AG08396 (cell line): Measurements from ENCODE around the gene IGF2.

Experiments
- DNase-seq: peaks from one replicate; pipeline ENCODE4 v3.0.0; 2012; ENCODE audit warnings: low spot score, mixed read lengths

IGF2 gene

DNA sequence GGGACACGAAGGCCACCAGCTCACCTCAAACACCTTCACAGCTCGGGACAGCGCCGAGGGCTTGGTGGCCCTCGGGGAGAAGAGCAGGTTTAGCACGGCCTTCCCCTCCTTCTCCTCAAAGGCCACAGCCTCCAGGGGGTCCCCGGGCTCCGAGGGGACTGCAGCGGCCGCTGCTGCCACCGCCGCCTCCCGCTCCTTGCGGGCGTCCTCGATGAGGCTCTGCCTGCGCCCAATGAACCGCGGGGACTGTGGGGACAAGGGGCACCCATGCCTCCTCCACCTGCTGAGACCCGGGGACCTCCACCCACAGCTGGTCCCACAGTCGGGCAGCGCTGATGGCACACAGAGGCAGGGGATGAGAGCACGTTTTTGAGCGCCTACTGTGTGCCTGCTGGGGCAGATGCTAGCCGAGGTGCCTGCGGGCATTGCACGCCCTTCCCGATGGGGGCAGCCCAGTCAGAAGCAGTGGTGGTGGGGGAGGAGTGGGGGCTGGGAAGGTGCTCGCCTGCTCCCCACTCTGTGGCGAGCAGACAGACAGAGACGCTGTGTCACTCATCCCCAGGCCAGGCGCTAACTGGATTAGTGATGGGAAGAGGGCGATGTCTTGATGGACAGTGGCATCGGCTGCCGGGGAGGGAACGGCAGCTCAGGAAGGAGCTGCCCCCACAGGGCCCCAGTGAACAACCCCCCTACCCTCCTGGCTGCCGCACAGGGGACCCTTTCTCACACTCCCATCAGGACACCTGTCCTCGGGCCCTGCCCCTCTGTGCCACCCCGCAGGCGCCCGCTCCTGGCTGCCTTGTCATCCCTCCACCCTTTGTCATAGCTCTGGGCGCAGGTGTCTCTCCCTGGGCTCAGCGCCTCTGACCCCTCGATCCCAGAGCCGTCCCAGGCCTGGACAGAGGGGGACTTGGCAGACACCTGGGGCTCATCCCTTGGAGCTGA is 30.7 kb upstream of the IGF2 start:
- no peak for DNase-seq

GRCh38 chr11:2169005-2169378 is 29.8 kb upstream of the IGF2 start:
- DNase-seq: no peak

DNA sequence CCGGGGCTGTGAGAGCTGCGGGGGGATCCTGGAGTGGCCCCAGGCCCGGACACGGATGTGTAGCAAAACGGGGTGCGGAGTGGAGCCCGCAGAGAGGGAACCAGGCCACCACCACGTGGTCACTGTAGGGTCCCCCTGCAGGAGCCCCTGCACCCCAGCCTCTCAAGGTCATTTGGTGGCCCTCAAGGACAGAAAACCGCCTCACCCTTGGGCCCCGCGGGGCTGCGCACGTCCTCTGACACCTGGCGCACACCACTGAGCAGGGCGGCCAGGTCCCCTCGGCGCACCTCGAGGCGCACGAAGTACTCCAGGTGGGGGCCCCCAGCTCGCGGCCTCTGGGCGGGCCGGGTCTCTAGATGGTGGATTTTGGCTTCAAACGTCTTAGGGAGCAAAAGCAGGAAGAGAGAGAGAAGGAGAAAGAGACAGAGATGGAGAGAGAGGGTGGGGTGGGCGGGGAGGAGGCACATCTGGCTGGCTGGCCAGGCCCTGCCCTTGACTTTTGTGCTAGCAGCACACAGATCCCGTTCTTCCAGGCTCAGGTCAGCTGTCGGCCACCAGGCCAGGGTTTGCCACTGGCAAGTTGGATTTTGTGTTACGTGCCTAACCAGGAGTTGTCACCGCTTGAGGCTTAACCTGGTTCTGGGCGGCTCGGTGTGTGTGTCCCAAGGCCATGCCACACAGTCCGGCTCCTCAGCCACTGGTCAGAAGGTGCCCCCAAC is 29.3 kb upstream of the IGF2 start:
- no peak for DNase-seq

DNA sequence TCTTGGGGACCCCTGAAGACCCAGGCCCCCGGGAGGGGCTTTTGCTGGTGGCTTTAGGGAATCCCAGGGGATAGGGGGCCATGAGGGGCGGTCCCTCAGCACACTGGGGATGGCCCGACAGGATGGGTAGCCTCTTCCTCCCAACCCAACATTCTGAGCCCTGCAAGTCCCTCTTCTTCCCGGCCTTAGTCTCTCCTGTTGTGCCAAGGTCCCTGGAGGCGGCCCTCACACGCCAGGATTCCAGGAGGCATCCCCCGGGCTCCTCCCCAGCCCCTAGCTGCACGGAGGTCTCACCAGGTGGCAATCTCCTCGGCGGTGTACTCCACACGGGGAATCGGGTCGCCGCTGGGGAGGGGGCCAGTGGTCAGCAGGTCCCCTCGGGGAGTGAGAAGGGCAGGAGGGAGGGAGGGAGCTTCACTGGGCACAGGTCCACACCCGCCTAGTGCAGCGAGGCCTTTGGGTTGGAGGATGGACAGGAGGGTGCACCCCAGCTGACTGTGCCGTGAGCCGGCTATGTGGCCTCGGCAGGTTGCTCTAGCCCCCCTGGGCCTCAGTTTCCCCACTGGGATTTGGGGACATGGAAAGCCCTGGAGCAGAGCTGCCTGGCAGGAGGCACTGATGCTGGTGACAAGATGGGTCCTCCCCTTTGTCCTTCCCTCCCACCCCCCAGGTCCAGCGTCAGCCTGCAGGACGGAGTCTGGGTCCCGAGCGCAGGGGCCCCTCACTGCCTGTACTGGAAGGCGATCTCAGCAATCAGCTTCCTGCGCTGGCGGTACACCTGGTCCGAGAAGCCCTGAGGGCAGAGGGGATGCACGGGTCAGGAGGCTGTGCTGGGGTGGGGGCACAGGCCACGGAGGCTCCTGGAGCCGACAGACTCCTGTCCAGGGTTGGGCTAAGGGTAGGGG is 28.2 kb upstream of the IGF2 start:
- DNase-seq: no peak

- DNase-seq: peak; percentile 60
These were observed 27.1 kb upstream of the IGF2 start for GRCh38 chr11:2166091-2166851.

- DNase-seq: no peak
These were observed 26.4 kb upstream of the IGF2 start for GRCh38 chr11:2165571-2165970.

DNA sequence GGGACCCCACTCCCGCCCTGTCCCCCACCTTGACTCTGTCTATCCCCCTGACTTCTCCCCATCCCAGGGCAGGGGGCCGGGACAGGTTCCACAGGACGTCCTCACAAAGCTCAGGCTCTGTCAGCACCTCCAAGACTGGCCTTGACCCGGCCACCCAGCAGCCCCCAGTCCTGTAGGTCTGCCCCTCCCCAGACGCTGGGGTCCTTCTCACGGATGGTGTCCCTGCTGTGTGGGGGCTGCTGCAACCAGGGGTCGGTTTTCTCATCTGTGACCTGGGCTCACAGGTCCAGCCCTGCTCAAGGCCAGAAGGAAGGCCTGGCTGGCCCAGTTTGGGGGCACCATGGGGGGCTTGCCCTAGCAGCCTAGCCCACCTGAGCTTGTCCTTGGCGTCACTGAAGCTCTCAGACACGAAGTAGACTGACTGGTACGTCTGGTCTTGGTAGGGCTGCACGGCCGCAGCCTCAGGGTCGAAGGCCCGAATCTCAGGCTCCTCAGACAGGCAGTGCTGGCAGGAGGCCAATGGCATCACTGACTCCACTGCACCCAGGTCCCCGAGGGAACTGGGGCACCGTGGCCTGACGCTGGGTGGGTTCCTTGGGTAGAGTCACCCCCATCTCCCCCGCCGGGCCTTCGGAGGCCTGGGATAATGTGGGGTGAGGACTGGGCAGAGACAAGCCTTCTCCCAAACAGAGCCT is 25.8 kb upstream of the IGF2 start:
- DNase-seq: no peak

DNA sequence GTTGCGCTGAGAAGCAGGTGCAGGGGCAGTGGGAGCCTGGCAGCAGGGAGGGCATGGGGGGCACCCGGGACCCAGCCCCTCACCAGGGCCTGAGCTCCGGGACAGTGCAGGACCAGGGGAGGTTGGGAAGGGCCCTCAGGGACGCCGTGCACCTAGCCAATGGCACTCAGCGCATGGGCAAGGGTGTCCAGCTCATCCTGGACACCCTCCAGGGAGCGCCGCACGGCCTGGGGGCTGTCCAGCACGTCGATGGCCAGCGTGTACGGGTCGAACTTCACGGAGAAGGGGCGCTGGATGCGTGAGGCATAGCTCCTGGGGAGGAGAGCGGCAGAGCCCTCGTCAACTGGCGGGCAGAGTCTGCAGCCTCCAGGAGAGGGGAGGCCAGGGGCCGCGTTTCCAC is 24.9 kb upstream of the IGF2 start:
- DNase-seq: no peak

DNA sequence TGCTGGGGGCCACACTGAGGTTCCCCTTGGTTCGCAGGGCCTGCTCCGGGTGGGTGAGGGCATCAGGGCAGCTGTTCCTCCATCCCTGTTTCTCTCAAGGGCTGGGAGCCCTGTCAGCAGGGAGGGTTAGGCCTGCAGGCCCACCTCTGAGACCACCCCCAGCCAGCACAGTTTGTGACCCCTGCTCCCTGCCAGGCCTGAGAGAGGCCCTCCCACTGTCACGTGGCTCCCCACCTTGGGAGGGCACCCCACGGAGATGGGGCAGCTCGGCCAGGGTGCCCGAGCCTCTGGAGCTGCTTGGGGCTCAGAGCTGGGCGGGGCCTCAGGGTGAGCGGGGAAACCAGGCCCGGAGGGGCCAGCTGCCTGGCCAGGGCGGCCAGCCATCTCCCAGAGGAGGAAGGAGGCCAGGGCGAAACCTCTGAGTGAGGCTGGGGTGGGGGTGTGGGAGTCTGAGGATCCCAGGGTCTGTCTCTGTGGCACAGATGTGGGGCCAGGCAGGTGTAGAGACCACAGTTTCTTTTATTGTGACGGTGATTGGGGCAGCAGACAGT is 24.3 kb upstream of the IGF2 start:
- DNase-seq: no peak

DNA sequence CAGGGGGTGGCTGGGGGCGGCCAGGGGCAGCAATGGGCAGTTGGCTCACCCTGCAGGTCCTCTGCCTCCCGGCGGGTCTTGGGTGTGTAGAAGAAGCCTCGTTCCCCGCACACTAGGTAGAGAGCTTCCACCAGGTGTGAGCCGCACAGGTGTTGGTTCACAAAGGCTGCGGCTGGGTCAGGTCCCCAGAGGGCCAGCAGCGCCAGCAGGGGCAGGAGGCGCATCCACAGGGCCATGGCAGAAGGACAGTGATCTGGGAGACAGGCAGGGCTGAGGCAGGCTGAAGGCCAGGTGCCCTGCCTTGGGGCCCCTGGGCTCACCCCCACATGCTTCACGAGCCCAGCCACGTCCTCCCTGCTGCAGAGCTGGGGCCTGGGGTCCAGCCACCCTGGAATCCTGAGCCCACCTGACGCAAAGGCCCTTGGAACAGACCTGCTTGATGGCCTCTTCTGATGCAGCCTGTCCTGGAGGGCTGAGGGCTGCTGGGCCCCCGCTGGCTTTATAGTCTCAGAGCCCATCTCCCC is 21.6 kb upstream of the IGF2 start, which contains the start of gene INS:
Gene INS, minus strand, starts transcription at position 474 of the 524 bp plus-strand sequence. Its CDS starts 238 bp downstream, at position 236.
- no peak for DNase-seq

DNA sequence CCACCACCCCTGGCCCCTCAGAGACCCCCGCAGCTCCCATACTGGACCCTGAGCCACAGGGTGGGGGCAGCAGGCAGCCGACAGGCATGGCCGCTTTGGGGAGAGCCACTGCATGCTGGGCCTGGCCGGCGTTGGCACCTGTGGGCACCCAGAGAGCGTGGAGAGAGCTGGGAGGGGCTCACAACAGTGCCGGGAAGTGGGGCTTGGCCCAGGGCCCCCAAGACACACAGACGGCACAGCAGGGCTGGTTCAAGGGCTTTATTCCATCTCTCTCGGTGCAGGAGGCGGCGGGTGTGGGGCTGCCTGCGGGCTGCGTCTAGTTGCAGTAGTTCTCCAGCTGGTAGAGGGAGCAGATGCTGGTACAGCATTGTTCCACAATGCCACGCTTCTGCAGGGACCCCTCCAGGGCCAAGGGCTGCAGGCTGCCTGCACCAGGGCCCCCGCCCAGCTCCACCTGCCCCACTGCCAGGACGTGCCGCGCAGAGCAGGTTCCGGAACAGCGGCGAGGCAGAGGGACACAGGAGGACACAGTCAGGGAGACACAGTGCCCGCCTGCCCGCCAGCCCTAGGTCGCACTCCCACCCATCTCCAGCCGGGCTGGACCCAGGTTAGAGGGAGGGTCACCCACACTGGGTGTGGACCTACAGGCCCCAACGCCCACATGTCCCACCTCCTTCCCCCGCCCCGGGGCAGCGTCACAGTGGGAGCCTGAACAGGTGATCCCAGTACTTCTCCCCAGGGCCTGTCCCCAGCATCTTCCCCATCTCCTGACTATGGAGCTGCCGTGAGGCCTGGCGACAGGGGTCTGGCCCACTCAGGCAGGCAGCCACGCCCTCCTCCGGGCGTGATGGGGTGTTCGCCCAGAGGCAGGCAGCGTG is 20.6 kb upstream of the IGF2 start:
- no peak for DNase-seq

DNA sequence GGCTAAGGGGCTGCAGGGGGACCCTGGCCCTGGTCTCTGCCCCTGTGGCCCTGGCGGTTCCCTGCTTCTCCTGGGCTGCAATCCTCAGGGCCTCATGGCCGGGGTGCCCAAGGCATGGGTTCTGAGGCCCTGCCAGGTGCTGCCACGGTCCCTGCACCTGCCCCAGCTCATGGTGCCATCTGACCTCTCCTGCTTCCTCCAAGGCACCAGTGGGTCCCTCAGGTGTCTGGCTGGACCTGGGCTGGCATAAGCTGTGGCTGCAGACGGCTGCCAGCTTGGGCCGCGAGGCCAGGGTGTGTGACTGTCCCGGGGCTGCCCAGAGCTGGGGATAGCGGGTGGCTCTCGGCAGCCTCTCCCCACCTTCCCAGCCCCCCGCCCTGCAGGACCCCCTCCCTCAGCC is 19.8 kb upstream of the IGF2 start:
- no peak for DNase-seq

- no peak for DNase-seq
These were observed 19.1 kb upstream of the IGF2 start for GRCh38 chr11:2158296-2158737.

DNA sequence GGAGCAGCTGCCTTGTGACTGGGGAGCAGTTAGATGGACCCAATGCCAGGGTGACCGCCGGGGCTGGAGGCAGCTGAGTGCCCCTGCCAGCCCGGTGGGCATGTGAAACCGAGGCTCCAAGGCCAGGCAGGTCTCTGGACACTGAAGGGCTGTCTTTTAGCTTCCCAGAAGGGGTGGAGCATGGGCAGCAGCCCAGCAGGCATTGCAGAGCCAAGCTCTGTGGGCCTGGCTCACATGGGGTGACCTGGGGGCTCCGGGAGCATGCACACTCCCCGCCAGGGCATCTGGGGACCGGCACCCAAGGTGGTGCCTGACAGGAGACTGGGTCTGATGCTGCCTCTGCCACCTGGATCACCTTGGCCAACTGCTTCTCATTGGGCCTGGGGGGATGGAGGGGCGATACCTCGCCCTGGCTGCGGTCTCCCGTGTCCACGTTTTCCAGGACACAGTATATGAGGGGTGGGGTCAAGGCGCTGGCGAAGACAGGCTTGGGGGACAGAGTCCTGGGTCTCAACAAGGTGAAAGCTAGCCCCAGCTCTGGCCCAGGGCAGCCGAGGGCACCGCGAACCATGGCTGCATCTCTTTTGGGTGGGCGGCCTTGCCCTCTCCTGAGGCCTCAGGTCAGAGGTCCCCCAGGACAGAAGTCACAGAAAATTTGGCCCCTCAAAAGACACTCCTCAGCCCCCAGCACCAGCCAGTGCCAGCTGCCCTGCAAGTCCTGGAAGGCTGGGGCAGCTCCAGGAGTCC is 18.3 kb upstream of the IGF2 start:
- DNase-seq: no peak

DNA sequence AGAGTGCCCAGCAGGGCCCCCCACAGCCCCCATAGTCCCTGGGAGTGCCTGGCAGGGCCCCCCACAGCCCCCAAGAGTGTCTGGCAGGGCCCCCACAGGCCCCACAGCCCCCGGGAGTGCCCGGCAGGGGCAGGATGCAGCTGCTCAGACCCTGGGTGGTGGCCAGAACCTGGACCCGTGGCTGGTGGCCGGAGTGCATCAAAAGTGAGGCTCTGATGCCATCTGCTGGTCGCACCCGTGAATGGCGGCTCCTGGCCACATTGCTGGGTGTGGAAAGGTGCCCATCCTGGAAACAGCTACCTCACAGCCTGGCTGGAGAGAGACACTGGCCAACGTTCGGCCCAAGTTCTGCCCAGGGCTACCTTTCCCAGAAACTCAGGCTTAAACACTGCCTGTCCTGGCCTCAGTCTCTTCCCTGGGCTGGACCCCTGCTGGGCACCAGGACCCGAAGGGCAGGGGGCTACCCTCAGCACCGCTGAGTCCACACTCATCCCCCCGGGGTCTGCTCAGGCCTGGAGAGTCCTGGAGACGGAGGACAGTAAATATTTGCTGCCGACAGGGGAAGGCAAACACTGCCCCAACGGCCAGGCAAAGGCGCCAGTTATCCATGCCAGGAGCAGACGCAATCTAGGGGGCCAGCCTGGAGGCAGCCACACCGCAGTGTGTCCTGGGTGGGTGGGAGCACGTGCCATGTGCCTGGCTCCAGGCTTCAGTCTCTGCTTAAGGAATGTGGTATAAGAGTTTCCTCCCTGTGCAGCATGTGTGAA is 17.4 kb upstream of the IGF2 start:
- peak; percentile 92 for DNase-seq

DNA sequence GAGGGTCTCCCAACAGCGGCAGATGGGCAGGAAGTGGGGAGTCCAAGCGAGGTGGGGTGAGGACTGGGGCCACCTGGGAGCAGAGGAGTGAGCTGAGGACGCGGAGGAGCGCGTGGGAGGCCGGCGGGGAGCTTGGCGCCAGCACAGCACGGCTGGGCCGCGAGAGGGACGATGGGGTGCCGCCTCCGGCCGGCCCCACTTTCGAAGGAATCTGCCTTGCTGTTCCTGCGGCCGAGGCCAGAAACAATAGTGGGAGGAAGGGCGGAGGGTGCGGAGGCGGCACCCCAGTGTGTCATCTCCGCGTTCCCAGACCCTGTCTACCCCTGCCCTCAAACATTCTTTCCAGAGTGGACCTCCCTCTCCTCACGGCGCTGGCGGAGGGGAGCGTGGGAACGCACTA is 16.3 kb upstream of the IGF2 start:
- no peak for DNase-seq

- DNase-seq: no peak
These were observed 15.7 kb upstream of the IGF2 start for GRCh38 chr11:2154889-2155288.

- DNase-seq: no peak
These were observed 15.0 kb upstream of the IGF2 start for GRCh38 chr11:2154195-2154585.
